ENCODE measurements around the gene DOK4. TPM values are rescaled to one million over a fixed set of nuclear protein-coding genes. Genes with fewer than 3 reads are reported as not detected.
A peak's percentile ranks its signal among the peaks of the same experiment; 100 is the strongest.

The DOK4 gene
- total RNA-seq, 1 donor from 2014 or later: 23.2 TPM

DNA sequence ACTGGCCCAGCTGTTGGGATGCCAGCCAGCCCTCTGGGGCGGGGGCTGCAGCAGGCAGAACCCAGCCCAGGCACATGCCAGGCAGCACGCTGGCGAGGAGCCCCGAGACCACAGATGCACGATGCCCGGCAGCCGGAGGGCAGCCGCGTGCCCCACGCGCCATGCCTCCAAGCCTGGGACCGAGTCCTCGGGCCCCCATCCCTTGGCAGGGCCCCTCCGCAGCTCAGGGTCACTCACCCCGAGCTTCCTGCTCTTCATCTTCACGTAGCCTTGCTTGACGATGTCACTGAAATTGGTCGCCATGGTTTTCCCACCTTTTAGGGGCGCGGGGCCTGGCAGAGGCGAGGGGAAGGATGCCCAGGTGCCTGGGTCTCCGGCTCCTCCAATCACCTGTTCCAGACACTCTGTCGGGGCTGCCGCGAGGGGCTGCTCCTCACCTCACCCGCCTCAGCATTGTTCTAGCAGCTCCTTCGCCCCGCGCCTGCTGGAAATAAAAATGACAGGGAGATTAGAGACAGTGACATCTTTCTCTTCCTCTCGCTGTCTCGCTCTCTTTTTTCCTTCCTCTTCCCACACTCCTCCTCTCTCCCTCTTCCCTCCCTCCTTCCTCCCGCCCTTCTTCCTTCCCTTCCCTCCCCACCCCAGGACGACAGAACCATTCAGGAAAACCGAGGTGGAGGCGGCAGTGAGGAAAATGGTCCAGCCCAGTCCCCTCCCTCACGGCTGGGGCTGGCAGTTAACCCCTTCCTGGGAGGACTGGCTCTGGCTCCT lies 6.9 kb downstream of the DOK4 start:
- no peaks in the 10 kb centered on the region for H3K27me3 ChIP-seq (ENCODE audit: control insufficient read depth, insufficient read depth, low read length)
- H3K4me3 ChIP-seq (ENCODE audit: low read depth, low read length): peak overlapping the region; percentile 40
- DNase-seq (ENCODE audit: low read depth): no peak
- peaks cover 1% of the 10 kb centered on the region for H3K36me3 ChIP-seq (ENCODE audit: control insufficient read depth, insufficient read depth, low read length)
- TF ChIP-seq, protein P1, sequence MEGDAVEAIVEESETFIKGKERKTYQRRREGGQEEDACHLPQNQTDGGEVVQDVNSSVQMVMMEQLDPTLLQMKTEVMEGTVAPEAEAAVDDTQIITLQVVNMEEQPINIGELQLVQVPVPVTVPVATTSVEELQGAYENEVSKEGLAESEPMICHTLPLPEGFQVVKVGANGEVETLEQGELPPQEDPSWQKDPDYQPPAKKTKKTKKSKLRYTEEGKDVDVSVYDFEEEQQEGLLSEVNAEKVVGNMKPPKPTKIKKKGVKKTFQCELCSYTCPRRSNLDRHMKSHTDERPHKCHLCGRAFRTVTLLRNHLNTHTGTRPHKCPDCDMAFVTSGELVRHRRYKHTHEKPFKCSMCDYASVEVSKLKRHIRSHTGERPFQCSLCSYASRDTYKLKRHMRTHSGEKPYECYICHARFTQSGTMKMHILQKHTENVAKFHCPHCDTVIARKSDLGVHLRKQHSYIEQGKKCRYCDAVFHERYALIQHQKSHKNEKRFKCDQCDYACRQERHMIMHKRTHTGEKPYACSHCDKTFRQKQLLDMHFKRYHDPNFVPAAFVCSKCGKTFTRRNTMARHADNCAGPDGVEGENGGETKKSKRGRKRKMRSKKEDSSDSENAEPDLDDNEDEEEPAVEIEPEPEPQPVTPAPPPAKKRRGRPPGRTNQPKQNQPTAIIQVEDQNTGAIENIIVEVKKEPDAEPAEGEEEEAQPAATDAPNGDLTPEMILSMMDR (IDR thresholded peaks at IDR 0.05; ENCODE audit: insufficient read depth, low read length, poor library complexity, severe bottlenecking): no peak

DNA sequence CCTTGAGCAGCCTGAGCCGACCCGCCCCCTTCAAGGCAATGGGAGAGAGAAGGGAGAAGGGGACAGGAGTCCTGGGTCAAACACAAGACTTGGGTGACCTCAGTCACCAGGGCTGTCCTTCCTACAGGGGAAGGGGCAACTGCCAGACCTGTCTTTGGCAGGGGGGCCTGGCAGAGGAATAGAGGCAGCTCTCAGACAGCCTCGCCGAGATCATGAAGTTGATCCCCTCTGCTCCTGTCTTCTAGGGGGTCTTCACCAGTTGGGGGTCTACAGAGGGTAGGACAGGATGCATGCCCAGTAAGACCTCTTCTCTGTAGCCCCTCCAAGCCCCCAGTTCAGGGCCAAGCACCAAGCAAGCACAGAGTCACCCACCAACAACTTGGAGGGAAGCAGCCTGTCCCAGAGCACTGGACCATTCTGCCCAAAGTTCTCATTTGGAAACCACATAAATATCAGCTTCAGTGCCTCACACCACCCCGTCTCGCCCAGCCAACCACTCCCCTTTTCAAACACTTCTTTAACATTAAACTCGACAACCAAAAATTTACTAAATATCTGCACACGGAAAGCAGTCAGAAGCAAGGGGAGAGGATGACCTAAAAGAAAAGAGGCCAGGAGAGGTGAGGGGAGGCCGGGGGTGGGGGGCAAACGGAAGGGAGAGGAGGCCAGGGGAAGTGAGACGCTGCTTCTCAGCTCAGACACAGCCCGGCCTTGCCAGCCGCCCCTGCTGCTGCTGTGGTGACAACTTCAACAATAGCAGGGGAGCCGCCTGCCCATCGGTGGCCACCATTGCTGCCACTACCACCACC lies 7.7 kb downstream of the DOK4 start:
- DNase-seq (ENCODE audit: low read depth): no peak
- H3K27me3 ChIP-seq (ENCODE audit: control insufficient read depth, insufficient read depth, low read length): no peaks in the 10 kb centered on the region
- H3K4me3 ChIP-seq (ENCODE audit: low read depth, low read length): peak overlapping the region; percentile 40
- TF ChIP-seq, protein P1 (IDR thresholded peaks at IDR 0.05; ENCODE audit: insufficient read depth, low read length, poor library complexity, severe bottlenecking): no peak
- H3K36me3 ChIP-seq (ENCODE audit: control insufficient read depth, insufficient read depth, low read length): peaks cover 2% of the 10 kb centered on the region

DNA sequence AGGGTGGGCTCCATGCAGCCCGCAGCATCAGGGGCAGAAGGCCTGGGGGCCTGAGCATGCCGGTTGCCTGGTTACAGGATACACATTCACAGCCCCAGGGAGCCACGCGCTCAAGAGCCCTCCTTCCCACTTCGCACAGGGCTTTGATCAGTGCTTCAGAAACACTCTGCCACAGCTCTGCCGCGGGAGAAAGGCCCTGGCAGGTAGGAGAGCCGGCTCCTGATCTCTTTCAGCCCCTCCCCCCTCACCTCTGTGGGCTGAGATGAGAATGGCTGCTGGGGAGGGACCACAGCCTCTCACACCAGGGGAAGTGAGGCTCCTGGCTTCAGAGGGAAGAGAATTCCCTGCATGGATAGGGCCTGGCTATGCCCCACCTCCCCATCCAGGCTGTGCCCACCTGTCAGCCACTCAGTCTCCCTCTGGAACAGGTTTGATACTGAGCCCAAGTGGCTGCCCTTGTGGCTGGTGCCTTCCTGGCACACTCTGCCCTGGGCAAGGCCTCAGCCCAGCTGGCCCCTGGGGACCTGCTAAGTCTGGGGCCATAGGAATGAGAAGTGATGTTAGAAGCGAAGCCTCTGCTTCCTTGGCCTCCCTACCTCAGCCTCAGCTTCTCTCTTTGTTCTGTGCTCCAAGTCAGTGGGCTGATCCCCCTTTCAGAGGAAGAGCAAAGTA lies 8.6 kb downstream of the DOK4 start:
- Histone ChIP-seq H3K27me3 (ENCODE audit: control insufficient read depth, insufficient read depth, low read length) (no peaks in the 10 kb centered on the region), H3K4me3 (ENCODE audit: low read depth, low read length) (no peak overlapping the region), H3K36me3 (ENCODE audit: control insufficient read depth, insufficient read depth, low read length) (peaks cover 2% of the 10 kb centered on the region)
- DNase-seq (ENCODE audit: low read depth): no peak
- TF ChIP-seq, protein P1 (IDR thresholded peaks at IDR 0.05; ENCODE audit: insufficient read depth, low read length, poor library complexity, severe bottlenecking): no peak

DNA sequence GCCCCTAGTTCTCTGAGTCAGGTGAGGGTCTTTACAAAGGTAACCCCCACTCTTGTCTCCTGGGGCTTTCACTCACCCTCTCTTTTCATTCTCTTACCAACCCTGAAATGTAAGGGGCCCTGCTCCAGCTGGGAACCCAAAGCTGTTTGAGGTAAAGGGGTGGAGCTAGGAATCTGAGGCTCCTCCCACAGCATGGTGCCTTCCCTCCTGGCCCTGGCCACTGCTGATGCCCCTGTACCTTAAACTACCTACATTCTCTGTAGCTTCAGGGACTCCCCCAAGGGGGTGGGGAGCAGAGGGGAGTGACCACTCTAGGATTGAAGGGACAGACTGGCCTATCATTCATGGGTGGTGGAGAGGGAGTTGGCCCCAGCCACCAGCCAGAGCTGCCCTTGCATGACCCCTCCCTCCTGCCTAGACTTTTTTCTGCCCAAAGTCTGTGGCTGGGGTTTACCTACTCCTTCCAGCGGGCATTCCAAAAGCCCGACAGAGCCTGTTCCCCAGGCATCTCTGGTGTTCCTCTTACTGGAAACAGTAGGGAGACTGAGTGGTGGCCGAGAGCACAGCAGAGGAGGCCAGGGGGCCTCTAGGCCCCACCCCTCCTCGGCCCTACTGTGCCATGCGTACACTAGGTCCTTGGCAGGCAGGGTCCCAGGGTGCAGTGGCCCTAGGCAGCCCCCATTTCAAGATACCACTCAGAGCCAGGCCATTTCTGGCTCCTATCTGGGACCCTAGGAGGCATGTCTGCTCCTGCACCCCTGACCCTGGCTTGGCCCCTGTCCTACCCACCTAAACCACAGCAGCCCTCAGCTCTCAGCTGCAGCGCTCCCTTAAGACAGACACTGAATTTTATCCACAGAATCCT lies 9.5 kb downstream of the DOK4 start:
- TF ChIP-seq, protein P1 (IDR thresholded peaks at IDR 0.05; ENCODE audit: insufficient read depth, low read length, poor library complexity, severe bottlenecking): no peak
- no peaks in the 10 kb centered on the region for H3K27me3 ChIP-seq (ENCODE audit: control insufficient read depth, insufficient read depth, low read length)
- DNase-seq (ENCODE audit: low read depth): no peak
- H3K36me3 ChIP-seq (ENCODE audit: control insufficient read depth, insufficient read depth, low read length): peaks cover 2% of the 10 kb centered on the region
- H3K4me3 ChIP-seq (ENCODE audit: low read depth, low read length): no peak overlapping the region

DNA sequence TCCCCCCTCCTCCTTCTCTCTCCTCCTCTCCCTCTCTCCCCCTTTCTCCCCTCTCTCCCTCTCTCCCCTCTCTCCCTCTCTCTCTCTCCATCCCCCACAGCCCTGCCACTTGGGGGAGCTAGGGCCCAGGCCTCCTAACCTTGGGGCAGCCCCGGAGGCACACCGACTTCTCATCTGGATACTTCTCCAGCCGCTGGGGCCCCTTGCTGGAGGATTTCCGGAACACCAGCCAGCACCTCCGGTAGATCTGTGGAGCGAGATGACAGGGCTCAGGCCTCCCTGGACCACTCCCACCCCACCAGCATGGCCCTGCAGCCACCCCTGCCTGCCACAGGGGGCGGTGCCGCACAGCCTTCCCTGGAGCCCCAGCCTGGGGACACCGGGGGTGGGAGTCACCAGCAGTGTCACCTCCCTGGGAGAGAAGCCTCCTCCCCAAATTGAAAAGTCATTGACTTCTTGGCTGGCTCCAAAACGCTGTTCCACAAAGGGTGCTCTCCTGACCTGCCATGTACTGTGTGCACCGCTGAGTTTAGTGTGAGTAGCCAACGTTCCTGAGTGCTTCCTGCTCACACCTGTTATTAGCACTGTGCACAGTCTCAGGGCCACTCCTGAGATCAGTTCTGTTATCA lies 10.5 kb downstream of the DOK4 start:
- no peak for DNase-seq (ENCODE audit: low read depth)
- Histone ChIP-seq H3K36me3 (ENCODE audit: control insufficient read depth, insufficient read depth, low read length) (peaks cover 4% of the 10 kb centered on the region), H3K27me3 (ENCODE audit: control insufficient read depth, insufficient read depth, low read length) (no peaks in the 10 kb centered on the region), H3K4me3 (ENCODE audit: low read depth, low read length) (no peak overlapping the region)
- TF ChIP-seq, protein P1 (IDR thresholded peaks at IDR 0.05; ENCODE audit: insufficient read depth, low read length, poor library complexity, severe bottlenecking): peak; percentile 91

All from kidney epithelial cell (primary cell).